GM19351 (cell line): ENCODE results near the gene TNXB.
"Not testable (repeated sequence)": the region's sequence is repeated elsewhere in the genome, so short reads cannot be mapped to it uniquely, and the experiment has no call there.

Source experiments
- ATAC-seq: cut with Tn5 transposase; IDR thresholded peaks from one replicate; pipeline ENCODE4 v1.9.1; 2021; ENCODE audit warnings: mild to moderate bottlenecking, moderate library complexity; ENCODE audit not compliant: unreplicated experiment

The TNXB gene

GRCh38 chr6:32041050-32041321, 68.2 kb downstream of the TNXB start:
- ATAC-seq: not testable (repeated sequence)

DNA sequence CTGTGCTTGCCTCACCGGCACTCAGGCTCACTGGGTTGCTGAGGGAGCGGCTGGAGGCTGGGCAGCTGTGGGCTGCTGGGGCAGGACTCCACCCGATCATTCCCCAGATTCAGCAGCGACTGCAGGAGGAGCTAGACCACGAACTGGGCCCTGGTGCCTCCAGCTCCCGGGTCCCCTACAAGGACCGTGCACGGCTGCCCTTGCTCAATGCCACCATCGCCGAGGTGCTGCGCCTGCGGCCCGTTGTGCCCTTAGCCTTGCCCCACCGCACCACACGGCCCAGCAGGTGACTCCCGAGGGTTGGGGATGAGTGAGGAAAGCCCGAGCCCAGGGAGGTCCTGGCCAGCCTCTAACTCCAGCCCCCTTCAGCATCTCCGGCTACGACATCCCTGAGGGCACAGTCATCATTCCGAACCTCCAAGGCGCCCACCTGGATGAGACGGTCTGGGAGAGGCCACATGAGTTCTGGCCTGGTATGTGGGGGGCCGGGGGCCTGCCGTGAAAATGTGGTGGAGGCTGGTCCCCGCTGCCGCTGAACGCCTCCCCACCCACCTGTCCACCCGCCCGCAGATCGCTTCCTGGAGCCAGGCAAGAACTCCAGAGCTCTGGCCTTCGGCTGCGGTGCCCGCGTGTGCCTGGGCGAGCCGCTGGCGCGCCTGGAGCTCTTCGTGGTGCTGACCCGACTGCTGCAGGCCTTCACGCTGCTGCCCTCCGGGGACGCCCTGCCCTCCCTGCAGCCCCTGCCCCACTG, 68.7 kb downstream of the TNXB start:
- not testable (repeated sequence) for ATAC-seq

DNA sequence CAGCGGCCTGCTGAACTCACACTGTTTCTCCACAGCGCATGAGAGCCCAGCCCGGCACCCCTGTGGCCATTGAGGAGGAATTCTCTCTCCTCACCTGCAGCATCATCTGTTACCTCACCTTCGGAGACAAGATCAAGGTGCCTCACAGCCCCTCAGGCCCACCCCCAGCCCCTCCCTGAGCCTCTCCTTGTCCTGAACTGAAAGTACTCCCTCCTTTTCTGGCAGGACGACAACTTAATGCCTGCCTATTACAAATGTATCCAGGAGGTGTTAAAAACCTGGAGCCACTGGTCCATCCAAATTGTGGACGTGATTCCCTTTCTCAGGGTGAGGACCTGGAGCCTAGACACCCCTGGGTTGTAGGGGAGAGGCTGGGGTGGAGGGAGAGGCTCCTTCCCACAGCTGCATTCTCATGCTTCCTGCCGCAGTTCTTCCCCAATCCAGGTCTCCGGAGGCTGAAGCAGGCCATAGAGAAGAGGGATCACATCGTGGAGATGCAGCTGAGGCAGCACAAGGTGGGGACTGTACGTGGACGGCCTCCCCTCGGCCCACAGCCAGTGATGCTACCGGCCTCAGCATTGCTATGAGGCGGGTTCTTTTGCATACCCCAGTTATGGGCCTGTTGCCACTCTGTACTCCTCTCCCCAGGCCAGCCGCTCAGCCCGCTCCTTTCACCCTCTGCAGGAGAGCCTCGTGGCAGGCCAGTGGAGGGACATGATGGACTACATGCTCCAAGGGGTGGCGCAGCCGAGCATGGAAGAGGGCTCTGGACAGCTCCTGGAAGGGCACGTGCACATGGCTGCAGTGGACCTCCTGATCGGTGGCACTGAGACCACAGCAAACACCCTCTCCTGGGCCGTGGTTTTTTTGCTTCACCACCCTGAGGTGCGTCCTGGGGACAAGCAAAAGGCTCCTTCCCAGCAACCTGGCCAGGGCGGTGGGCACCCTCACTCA, 69.5 kb downstream of the TNXB start:
- not testable (repeated sequence) for ATAC-seq

DNA sequence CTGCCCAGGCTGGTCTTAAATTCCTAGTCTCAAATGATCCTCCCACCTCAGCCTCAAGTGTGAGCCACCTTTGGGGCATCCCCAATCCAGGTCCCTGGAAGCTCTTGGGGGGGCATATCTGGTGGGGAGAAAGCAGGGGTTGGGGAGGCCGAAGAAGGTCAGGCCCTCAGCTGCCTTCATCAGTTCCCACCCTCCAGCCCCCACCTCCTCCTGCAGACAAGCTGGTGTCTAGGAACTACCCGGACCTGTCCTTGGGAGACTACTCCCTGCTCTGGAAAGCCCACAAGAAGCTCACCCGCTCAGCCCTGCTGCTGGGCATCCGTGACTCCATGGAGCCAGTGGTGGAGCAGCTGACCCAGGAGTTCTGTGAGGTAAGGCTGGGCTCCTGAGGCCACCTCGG, 70.3 kb downstream of the TNXB start:
- ATAC-seq: not testable (repeated sequence)

DNA sequence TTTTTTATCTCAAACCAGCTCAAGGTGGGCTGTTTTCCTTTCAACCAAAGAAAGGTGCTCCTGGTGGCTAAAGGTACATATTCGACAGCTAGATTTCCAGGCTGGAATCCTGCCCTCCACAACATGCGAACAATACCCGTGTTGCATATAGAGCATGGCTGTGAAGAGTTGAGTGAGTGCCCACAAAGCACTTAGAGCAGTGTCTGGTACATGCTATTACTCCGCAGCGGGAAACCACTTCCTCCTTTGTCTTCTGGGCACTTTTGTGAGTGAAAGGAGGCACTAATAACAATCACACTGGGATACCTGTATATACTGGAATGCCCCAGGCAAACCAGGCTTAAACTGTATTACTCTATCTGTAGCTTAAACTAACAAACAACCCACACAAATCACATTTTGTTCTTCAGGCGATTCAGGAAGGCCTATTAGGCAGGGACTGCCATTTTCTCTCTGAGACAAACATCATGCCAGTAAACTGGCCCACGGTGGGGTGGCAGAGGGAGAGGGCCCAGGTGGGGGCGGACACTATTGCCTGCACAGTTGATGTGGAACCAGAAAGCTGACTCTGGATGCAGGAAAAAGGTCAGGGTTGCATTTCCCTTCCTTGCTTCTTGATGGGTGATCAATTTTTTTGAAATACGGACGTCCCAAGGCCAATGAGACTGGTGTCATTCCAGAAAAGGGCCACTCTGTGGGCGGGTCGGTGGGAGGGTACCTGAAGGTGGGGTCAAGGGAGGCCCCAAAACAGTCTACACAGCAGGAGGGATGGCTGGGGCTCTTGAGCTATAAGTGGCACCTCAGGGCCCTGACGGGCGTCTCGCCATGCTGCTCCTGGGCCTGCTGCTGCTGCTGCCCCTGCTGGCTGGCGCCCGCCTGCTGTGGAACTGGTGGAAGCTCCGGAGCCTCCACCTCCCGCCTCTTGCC, 71.3 kb downstream of the TNXB start, which contains the start of gene CYP21A2:
TSS of gene CYP21A2 (plus strand) at position 818 of the 927 bp plus-strand sequence. CDS start at position 826, 8 bp downstream.
- ATAC-seq: not testable (repeated sequence)

DNA sequence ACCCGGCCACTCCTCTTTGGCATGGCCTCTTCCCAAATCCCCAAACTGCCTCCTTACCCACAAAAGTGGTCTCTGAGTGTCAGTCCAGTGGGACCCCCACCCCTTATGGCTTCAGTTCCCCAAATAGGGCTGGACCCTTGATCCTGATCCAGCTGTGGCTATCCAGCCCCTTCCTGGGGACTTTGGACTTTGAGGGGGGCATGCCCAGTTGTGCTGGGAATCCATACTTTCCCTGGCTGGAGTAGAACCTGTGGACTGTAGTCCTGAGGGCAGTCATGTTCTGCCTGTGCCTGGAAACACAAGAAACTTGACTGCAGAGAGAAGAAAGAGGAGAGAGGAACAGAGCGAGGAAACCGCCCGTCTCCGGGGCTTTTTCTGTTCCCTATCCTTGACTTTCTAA, 72.0 kb downstream of the TNXB start:
- ATAC-seq: not testable (repeated sequence)

DNA sequence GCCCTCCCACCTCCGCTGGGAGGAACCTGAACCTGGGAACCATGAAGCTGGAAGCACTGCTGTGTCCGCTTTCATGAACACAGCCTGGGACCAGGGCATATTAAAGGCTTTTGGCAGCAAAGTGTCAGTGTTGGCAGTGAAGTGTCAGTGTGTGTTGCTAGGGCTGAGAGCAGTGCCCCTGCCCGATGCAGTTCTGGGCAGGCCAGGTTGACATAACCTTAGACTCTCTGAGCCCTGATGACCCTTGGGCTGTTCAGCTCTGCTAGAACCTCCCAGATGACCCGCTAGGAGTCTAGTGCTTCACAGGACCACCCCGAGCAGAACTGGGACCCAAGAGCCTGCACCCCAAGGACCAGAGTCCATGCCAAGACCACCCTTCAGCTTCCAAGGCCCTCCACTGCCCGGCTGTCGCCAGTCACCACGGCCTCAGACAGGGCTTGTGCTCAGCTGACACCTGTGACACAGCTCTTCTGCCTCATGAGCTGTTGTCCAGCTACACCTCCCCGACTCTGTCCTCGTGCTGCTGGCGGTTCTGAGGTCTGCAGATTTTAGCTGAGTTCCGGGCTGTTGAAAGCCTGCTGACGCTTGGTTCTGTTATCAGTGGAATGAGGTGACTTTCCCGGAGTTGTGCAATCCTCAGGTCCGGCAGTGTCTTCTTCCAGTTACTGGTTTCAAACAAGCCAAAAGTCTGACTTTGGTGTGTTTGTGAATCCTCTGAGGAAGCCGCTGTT, 73.7 kb downstream of the TNXB start:
- ATAC-seq: not testable (repeated sequence)

GRCh38 chr6:32029553-32029952, 79.6 kb downstream of the TNXB start:
- not testable (repeated sequence) for ATAC-seq

DNA sequence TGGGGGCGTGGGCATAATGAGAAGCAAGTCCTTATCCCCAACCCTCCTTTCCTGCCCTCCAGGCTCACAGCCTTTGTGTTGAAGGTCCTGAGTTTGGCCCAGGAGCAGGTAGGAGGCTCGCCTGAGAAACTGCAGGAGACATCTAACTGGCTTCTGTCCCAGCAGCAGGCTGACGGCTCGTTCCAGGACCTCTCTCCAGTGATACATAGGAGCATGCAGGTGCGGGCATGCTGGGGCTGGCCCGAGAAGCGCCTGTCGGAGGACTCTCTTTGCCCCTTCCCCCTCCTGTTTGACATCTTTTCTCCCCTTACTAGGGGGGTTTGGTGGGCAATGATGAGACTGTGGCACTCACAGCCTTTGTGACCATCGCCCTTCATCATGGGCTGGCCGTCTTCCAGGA, 80.5 kb downstream of the TNXB start:
- ATAC-seq: not testable (repeated sequence)

- ATAC-seq: not testable (repeated sequence)
These were observed 87.0 kb downstream of the TNXB start for GRCh38 chr6:32022100-32022499.

- ATAC-seq: not testable (repeated sequence)
These were observed 94.6 kb downstream of the TNXB start, which contains the start of gene C4B for GRCh38 chr6:32014547-32014946. C4B (plus strand) TSS chr6:32014795; CDS start chr6:32014846, 51 bp downstream.

DNA sequence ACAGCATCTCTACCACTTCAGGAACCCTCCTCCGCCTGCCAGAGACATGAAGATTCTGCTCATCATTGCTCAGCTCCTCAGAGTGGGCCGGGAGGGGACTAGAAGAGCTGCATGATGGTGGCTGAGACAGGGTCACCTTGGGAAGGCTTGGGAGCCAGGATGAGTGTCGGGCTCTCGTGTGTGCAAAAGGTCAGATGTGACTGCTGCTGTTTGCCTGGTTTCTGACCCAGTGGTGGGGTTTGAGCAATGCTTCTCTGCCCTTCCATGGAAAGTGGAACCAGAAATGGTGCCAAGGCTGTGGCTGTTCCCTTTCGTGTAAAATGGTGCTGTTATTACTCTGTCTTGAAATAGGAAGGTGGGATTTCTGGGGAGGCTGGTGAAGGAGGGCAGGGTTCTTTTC, 95.4 kb downstream of the TNXB start:
- ATAC-seq: not testable (repeated sequence)

DNA sequence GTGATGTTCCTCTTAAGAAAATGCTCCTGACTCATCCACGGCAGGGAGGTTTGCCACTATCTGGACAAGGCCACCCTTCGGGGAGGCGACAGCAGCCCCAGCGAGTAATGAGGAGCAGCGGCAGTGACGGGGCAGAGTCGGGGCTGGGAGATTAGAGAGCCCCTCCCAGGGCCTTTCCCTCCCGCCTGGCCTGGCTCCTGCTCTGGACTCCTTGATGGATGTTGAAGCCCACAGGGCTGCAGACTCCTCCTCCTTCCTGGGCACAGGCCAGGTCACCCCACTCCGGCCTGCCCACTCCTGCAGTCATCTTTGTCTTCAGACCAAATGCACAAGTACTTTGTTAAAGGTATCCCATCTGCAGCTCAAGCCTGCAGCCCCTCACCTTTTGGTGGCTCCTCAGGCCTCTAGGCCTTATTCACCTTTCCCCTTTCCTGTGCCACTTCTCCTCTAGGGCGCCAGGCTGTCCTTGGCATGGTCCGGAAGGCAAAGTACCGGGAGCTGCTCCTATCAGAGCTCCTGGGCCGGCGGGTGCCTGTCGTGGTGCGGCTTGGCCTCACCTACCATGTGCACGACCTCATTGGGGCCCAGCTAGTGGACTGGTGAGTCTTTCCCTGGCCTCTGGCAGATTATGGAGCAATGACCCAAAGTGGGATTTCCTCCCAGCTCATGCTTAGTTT, 96.1 kb downstream of the TNXB start:
- not testable (repeated sequence) for ATAC-seq

GRCh38 chr6:32010856-32011530, 98.1 kb downstream of the TNXB start:
- ATAC-seq: not testable (repeated sequence)

DNA sequence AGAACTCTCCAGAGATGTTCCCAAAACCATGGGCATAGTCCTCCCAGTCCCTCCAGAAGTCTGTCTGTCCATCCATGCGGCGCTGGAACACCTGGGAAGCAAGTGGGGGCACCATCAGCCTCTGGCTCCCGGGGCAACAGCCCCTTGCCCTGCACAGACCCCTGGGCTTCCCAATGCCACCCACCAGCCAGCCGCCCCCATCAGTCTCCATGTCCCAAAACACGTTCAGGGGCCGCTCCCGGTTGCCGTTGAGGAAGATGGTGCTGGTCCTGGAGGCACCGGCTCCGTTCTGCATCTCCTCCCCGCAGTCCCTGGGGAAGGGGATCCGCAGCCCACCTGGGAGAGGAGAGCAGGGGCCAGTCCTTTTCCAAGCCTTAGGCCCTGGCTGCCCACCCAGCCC, 99.6 kb downstream of the TNXB start:
- not testable (repeated sequence) for ATAC-seq

DNA sequence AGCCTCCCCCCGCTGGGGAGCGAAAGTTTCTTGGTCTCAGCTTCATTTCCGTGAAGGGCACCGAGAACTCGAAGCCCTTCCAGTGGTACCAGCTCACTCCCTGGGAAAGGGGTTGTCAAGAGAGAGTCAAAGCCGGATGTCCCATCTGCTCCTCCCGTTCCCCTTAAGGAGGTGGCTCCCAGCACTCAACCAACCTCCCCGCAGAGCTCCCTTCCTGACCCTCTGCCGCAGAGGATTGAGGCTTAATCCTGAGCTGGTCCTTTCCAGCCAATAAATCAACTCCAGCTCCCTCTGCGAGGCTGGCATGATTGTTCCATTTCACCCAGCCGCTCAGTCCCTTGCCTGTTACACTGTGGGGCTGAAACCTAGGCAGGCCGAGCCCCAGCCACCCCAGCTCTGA, 100.5 kb downstream of the TNXB start:
- ATAC-seq: not testable (repeated sequence)

DNA sequence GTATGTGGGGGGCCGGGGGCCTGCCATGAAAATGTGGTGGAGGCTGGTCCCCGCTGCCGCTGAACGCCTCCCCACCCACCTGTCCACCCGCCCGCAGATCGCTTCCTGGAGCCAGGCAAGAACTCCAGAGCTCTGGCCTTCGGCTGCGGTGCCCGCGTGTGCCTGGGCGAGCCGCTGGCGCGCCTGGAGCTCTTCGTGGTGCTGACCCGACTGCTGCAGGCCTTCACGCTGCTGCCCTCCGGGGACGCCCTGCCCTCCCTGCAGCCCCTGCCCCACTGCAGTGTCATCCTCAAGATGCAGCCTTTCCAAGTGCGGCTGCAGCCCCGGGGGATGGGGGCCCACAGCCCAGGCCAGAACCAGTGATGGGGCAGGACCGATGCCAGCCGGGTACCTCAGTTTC, 101.1 kb downstream of the TNXB start:
- ATAC-seq: not testable (repeated sequence)

DNA sequence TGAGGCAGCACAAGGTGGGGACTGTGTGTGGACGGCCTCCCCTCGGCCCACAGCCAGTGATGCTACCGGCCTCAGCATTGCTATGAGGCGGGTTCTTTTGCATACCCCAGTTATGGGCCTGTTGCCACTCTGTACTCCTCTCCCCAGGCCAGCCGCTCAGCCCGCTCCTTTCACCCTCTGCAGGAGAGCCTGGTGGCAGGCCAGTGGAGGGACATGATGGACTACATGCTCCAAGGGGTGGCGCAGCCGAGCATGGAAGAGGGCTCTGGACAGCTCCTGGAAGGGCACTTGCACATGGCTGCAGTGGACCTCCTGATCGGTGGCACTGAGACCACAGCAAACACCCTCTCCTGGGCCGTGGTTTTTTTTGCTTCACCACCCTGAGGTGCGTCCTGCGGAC, 102.1 kb downstream of the TNXB start:
- not testable (repeated sequence) for ATAC-seq
